K562 (cell line): ENCODE measurements around the gene PPM1L. TPM values are rescaled to one million over a fixed set of nuclear protein-coding genes. Genes with fewer than 3 reads are reported as not detected.

Experiments used
- SIX5 ChIP-seq, 2 experiments: IDR thresholded peaks; 2 replicates each; pipeline ENCODE4 v1.6.1; 2011; ENCODE audit warnings: low read length in 2 of 2, borderline replicate concordance in 1 of 2, low read depth in 1 of 2, mild to moderate bottlenecking in 1 of 2, moderate library complexity in 1 of 2; ENCODE audit not compliant: insufficient read depth in 1 of 2
- XRCC3 ChIP-seq: fragments of 450-650 bp; IDR thresholded peaks from 2 replicates; pipeline ENCODE4 v1.6.1; 2017; ENCODE audit warnings: mild to moderate bottlenecking, moderate library complexity
- ZNF263 ChIP-seq: sonication (generic); formaldehyde crosslinking; IDR thresholded peaks from 2 replicates; pipeline ENCODE4 v1.8.0; 2022; ENCODE audit warnings: mild to moderate bottlenecking, missing genetic modification reagents, borderline replicate concordance
- polyA plus RNA-seq, 8 experiments: library from polyadenylated mRNA; depleted of rRNA in 4 of 8; stranded (reverse) in 5 of 8; unstranded in 3 of 8; fragments of >200 nt; fragmentation: Nextera tagmentation in 2 of 8; fragmentation: Illumina TruSeq in 1 of 8; extraction: Ambion mirVana in 2 of 8; extraction: Trizol in 1 of 8; gene quantifications; 2 replicates each; pipeline versions ENCODE4 v1.2.1 to v1.2.3, GENCODE V29; 2011 to 2014; ENCODE audit warnings: inconsistent platforms in 1 of 8, missing spikeins in 1 of 8
- total RNA-seq, 7 experiments: library from RNA; depleted of rRNA in 6 of 7; stranded (reverse); fragments of >200 nt in 6 of 7; fragmentation: Illumina TruSeq in 2 of 7; extraction: Trizol in 2 of 7; gene quantifications; 2 replicates each; pipeline versions ENCODE4 v1.2.1 to v1.2.3, GENCODE V29; 2011 to 2021; ENCODE audit warnings: low replicate concordance in 1 of 7
- TF ChIP-seq, protein P1 (sequence below): fragments of 450-650 bp; formaldehyde crosslinking; IDR thresholded peaks from 2 replicates; pipeline ENCODE4 v1.4.0; 2020; ENCODE audit warnings: mild to moderate bottlenecking, moderate library complexity
- TF ChIP-seq, protein P2 (sequence below): fragments of 450-650 bp; IDR thresholded peaks from 2 replicates; pipeline ENCODE4 v1.6.1; 2016; ENCODE audit warnings: mild to moderate bottlenecking, moderate library complexity

PPM1L gene
- total and polyA plus RNA-seq, 9 of the 15 experiments (the other 6 are each of a cell fraction or from before 2014, with no cell fraction given): 0.01 to 0.41 (median 0.14) TPM

DNA sequence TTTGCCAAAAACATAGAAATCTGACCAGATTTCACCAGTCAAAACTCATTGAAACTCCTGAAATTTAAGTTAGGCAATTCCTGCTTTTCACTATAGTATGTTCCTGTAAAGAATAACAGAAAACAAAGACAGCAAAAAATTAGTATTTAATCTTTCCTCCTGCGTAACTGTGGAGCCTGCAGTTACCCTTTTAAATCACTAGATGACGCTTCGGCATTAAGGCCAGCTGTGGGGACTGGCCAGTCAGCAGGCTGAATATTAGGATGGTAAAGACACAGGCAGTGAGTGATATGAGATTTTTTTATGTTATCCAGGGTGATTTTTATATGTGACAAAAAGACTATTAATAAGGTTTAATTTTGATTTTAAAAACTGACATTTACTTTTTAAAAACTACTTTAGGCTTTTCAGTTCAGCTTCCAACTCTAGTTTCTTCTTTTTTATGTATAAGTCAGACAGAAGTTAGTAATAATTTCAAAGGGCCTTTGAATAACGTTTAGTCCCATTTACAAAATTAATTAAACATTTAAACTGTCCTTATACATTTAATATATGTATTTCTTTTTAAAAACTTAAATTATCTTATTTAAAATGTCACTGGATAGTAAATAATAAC, 165.1 kb downstream of the PPM1L start (continued):
- TF ChIP-seq, protein P1, sequence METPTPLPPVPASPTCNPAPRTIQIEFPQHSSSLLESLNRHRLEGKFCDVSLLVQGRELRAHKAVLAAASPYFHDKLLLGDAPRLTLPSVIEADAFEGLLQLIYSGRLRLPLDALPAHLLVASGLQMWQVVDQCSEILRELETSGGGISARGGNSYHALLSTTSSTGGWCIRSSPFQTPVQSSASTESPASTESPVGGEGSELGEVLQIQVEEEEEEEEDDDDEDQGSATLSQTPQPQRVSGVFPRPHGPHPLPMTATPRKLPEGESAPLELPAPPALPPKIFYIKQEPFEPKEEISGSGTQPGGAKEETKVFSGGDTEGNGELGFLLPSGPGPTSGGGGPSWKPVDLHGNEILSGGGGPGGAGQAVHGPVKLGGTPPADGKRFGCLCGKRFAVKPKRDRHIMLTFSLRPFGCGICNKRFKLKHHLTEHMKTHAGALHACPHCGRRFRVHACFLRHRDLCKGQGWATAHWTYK (CRISPR knock-in tag): no peak
- TF ChIP-seq SIX5 (IDR thresholded peaks at IDR 0.05; ENCODE audit: borderline replicate concordance in 1 of 2, insufficient read depth in 1 of 2, low read depth in 1 of 2, low read length in 2 of 2) (no peak), ZNF263 (CRISPR knock-in tag) (no peak), XRCC3 (no peak)
- TF ChIP-seq, protein P2, sequence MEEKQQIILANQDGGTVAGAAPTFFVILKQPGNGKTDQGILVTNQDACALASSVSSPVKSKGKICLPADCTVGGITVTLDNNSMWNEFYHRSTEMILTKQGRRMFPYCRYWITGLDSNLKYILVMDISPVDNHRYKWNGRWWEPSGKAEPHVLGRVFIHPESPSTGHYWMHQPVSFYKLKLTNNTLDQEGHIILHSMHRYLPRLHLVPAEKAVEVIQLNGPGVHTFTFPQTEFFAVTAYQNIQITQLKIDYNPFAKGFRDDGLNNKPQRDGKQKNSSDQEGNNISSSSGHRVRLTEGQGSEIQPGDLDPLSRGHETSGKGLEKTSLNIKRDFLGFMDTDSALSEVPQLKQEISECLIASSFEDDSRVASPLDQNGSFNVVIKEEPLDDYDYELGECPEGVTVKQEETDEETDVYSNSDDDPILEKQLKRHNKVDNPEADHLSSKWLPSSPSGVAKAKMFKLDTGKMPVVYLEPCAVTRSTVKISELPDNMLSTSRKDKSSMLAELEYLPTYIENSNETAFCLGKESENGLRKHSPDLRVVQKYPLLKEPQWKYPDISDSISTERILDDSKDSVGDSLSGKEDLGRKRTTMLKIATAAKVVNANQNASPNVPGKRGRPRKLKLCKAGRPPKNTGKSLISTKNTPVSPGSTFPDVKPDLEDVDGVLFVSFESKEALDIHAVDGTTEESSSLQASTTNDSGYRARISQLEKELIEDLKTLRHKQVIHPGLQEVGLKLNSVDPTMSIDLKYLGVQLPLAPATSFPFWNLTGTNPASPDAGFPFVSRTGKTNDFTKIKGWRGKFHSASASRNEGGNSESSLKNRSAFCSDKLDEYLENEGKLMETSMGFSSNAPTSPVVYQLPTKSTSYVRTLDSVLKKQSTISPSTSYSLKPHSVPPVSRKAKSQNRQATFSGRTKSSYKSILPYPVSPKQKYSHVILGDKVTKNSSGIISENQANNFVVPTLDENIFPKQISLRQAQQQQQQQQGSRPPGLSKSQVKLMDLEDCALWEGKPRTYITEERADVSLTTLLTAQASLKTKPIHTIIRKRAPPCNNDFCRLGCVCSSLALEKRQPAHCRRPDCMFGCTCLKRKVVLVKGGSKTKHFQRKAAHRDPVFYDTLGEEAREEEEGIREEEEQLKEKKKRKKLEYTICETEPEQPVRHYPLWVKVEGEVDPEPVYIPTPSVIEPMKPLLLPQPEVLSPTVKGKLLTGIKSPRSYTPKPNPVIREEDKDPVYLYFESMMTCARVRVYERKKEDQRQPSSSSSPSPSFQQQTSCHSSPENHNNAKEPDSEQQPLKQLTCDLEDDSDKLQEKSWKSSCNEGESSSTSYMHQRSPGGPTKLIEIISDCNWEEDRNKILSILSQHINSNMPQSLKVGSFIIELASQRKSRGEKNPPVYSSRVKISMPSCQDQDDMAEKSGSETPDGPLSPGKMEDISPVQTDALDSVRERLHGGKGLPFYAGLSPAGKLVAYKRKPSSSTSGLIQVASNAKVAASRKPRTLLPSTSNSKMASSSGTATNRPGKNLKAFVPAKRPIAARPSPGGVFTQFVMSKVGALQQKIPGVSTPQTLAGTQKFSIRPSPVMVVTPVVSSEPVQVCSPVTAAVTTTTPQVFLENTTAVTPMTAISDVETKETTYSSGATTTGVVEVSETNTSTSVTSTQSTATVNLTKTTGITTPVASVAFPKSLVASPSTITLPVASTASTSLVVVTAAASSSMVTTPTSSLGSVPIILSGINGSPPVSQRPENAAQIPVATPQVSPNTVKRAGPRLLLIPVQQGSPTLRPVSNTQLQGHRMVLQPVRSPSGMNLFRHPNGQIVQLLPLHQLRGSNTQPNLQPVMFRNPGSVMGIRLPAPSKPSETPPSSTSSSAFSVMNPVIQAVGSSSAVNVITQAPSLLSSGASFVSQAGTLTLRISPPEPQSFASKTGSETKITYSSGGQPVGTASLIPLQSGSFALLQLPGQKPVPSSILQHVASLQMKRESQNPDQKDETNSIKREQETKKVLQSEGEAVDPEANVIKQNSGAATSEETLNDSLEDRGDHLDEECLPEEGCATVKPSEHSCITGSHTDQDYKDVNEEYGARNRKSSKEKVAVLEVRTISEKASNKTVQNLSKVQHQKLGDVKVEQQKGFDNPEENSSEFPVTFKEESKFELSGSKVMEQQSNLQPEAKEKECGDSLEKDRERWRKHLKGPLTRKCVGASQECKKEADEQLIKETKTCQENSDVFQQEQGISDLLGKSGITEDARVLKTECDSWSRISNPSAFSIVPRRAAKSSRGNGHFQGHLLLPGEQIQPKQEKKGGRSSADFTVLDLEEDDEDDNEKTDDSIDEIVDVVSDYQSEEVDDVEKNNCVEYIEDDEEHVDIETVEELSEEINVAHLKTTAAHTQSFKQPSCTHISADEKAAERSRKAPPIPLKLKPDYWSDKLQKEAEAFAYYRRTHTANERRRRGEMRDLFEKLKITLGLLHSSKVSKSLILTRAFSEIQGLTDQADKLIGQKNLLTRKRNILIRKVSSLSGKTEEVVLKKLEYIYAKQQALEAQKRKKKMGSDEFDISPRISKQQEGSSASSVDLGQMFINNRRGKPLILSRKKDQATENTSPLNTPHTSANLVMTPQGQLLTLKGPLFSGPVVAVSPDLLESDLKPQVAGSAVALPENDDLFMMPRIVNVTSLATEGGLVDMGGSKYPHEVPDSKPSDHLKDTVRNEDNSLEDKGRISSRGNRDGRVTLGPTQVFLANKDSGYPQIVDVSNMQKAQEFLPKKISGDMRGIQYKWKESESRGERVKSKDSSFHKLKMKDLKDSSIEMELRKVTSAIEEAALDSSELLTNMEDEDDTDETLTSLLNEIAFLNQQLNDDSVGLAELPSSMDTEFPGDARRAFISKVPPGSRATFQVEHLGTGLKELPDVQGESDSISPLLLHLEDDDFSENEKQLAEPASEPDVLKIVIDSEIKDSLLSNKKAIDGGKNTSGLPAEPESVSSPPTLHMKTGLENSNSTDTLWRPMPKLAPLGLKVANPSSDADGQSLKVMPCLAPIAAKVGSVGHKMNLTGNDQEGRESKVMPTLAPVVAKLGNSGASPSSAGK: no peak
